Endothelial cell of hepatic sinusoid (primary cell): ENCODE measurements around the gene AP4E1.
"Not testable (repeated sequence)": the region's sequence is repeated elsewhere in the genome, so short reads cannot be mapped to it uniquely, and the experiment has no call there.

ENCODE experiments used
- in situ Hi-C: cut with HindIII; loops from 2 replicates; pipeline ENCODE4 v1.10.0; 2017; ENCODE audit warnings: low sequenced_read_pairs

Gene AP4E1

DNA sequence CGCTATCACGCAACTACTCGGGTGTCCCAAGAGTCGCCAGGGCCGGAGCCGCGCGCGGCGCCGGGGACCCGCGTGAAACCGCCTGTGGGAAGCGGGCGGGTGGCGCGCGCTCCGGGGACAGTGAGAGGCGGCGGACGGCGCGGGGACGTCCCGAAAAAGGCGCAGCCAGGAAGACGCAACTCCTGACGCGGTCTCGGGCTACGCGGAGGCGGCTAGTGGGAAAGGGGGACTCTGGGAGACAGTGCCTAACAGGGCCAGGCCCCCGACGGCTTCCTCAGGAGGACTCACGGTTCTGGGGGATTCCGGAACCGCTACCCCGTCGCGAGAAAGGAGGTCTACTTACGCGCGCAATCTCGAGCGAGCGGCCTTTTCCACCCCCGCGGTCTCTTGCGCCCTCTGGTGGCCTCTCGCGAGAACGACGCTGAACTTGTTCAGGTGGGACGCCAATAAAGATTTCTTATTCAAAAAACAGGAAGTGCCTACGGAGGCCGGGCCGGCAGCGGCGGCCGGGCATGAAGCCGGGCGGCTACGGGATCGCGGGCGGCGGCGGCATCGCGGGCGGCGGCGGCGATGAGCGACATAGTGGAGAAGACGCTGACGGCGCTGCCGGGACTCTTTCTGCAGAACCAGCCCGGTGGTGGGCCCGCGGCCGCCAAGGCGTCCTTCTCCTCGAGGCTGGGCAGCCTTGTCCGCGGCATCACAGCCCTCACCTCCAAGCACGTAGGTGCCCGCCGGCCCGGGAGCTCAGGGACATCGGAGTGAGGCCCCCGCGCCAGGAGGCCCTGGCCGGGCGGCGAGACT lies at the start of gene AP4E1:
Gene AP4E1, plus strand, starts transcription at position 475 of the 801 bp plus-strand sequence. Its CDS starts 96 bp downstream, at position 571.
- in situ Hi-C loops = no loop called here

- in situ Hi-C loops = loop anchor here (5.0 kb wide), 1 partner anchor 99 kb away; no protein-coding TSS in a partner anchor
Measured at GRCh38 chr15:50860824-50861223, 47.7 kb upstream of the AP4E1 start.

GRCh38 chr15:50862553-50862952 lies 45.9 kb upstream of the AP4E1 start:
- in situ Hi-C loops = loop anchor here (5.0 kb wide), 1 partner anchor 100 kb away; no protein-coding TSS in a partner anchor

DNA sequence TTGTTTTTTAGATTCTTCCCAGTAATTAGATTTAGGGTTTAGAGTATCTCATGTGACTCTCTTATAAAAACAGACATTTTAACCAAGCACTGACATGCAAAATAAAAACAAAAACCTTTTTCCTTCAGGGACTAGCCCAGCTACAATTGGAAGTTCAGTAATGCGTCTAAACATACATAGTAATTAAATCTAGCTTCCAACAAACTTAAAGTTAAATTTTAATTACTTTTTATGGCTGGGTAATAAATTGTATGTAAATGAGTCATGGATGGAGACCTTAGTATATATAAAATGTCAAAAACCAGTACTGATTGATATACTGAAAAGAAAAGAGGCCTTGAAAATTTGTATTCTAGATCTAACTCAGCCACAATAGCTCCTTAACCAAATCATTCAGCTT lies 43.6 kb upstream of the AP4E1 start:
- in situ Hi-C loops = loop anchor here (5.0 kb wide), 1 partner anchor 103 kb away; no protein-coding TSS in a partner anchor

- in situ Hi-C loops = no loop called here
Measured at GRCh38 chr15:50865515-50866353, 42.7 kb upstream of the AP4E1 start.

DNA sequence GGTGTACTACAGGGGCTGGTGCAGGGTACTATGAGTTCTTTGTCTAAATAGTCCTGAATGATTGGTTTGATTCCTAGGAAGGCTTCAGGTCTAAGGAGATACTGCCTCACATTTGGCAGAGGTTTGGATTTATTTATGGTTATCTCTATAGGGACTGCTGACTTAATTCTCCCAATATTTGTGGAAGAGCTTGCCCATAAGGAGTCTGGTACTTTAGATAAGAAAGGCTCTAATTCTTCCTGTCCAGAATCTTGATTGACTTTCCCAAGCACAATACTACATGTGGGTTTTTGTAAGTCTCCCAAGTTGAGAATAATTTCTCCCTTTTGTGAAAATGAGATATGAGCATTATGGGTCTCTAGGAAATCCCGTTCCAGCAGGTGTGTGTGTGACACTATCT lies 36.7 kb upstream of the AP4E1 start:
- in situ Hi-C loops = no loop called here

- in situ Hi-C loops = no loop called here
Measured at GRCh38 chr15:50872832-50873426, 35.6 kb upstream of the AP4E1 start.

- in situ Hi-C loops = no loop called here
Measured at GRCh38 chr15:50873935-50874361, 34.5 kb upstream of the AP4E1 start.

DNA sequence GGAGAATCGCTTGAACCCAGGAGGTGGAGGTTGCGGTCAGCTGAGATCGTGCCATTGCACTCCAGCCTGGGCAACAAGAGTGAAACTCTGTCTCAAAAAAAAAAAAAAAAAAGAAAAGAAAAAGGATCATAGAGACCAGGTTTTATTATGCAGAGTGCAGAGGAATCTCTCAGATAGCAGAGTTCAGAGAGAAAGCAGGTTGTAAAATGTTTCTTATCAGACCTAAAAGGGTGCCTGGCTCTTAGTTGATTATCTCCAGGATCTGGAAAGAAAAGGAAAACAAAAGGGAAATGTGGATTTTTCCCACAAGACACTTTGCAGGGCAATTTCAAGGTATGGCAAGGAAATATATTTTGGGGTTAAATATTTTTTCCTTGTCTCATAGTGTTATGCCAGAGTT lies 33.2 kb upstream of the AP4E1 start:
- in situ Hi-C loops = not testable (repeated sequence)

DNA sequence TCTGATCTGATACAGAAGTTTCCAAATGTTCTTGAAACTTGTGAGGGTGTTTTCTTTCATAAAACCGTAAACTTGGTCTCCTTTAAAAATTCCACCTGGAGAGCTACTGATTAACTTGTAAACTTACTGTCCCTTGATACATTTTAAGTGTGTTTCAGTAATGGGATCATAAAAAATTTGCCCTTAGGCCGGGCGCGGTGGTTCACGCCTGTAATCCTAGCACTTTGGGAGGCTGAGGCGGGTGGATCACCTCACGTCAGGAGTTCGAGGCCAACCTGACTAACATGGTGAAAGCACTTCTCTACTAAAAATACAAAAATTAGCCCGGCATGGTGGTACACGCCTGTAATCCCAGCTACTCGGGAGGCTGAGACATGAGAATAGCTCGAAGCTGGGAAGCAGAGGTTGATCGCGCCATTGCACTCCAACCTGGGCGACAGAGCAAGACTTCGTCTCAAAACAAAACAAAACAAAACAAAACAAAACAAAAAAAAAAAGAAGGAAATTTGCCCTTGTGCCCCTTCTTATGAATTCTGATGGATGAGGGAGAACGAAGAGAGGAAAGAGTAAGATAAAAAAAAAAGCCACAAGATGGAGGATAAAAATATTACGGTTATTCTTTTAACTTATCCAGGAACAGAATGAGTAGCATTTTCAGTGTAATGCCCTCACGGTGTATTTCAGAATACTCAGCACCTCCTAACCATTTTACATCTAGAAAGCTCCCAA lies 32.1 kb upstream of the AP4E1 start:
- in situ Hi-C loops = no loop called here

- in situ Hi-C loops = no loop called here
Measured at GRCh38 chr15:50876989-50877360, 31.5 kb upstream of the AP4E1 start.

- in situ Hi-C loops = no loop called here
Measured at GRCh38 chr15:50879016-50879617, 29.4 kb upstream of the AP4E1 start.

- in situ Hi-C loops = no loop called here
Measured at GRCh38 chr15:50880206-50880605, 28.3 kb upstream of the AP4E1 start.

GRCh38 chr15:50880651-50881114 lies 27.8 kb upstream of the AP4E1 start:
- in situ Hi-C loops = no loop called here

DNA sequence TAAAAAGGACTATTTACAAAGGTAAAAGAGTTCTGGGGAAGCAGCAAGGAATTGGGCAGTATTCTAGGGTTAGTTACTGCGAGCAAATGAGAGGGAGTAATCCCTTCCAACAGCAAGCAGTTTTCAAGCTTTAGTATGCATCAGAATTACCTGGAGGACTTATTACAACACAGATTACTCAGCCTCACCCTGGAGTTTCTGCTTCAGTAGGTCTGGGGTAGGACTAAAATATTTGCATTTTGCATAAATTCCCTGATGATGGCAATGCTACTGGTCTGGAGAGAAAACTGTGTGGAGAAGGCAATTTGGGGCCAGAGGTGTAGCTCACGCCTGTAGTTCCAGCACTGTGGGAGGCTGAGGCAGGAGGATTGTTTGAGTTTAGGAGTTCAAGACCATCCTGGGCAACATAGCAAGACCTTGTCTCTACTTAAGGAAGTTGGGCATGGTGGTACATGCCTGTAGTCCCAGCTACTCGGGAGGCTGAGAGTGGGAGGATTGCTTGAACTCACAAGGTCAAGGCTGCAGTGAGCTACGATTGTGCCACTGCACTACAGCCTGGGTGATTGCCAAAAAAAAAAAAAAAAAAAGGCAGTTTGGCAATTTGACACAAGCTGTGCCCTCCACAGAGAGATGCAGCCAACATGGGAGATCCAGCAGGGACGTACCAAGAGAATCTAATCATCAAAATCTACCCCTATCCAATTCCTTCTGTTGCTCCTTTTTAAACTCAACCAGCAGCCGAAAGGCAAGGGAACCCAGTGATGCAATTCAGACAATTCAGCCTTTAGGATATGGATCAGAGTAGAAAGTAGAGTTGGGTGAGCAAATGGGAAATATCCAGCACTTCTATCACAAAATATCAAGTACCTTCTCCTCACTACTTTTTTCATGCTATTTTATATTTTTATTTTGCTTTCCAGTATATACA lies 27.1 kb upstream of the AP4E1 start:
- in situ Hi-C loops = no loop called here

DNA sequence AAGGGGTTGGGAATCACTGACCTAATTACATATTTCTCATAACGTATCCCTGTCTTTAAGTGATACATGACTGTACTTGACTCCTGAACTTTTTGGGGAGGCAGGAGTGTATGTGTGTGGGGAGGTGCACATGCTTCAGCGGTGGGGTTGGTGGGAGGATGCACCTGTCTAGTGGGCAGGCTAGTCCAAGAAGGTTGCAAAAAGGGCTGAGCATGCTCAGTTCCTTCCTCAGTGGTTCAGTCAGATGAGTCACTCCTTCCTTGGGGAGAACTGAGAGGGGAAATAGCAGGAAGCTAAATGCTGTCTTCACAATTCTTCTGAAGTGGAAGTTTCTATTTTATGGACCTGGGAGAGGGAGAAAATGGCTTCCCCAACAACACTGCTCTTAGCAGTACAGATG lies 24.6 kb upstream of the AP4E1 start:
- in situ Hi-C loops = no loop called here

GRCh38 chr15:50884540-50884939 lies 23.9 kb upstream of the AP4E1 start:
- in situ Hi-C loops = no loop called here

- in situ Hi-C loops = no loop called here
Measured at GRCh38 chr15:50886139-50886467, 22.4 kb upstream of the AP4E1 start.

GRCh38 chr15:50886611-50887345 lies 21.7 kb upstream of the AP4E1 start:
- in situ Hi-C loops = no loop called here
